ENCODE data around the gene MPG. TPM values are rescaled to one million over a fixed set of nuclear protein-coding genes. Genes with fewer than 3 reads are reported as not detected.
A peak's percentile ranks its signal among the peaks of the same experiment; 100 is the strongest.

MPG gene
- total RNA-seq, 1 experiment from 2014 or later: 60.0 TPM

DNA sequence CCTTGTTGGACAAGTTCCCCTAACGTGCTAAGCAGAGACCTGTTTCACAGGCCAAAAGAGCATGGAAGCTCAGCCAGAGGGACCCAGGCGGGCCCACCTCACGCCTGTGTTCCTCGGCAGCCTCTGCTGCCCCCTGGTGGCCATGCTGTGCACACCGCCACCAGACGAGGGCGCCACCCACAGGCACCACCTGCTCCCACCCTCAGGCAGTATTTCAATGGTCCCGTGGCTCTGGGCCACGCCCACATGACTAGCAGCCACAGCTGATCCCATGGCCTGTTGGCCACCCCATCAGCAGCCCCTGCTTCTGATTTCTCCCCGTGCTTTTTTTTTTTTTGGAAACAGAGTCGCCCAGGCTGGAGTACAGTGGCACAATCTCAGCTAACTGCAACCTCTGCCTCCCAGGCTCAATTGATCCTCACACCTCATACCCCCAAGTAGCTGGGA lies 18.9 kb downstream of the MPG start (continued):
- peak; percentile 75; the same call in 1 of the 2 replicates for TF ChIP-seq TEAD1 (CRISPR knock-in tag; IDR thresholded peaks at IDR 0.05)
- no peak for TF ChIP-seq RORB (CRISPR knock-in tag; IDR thresholded peaks at IDR 0.05)
- TF ChIP-seq FOXJ3 (CRISPR knock-in tag; IDR thresholded peaks at IDR 0.05; ENCODE audit: borderline replicate concordance): no peak
- TF ChIP-seq, protein P1, sequence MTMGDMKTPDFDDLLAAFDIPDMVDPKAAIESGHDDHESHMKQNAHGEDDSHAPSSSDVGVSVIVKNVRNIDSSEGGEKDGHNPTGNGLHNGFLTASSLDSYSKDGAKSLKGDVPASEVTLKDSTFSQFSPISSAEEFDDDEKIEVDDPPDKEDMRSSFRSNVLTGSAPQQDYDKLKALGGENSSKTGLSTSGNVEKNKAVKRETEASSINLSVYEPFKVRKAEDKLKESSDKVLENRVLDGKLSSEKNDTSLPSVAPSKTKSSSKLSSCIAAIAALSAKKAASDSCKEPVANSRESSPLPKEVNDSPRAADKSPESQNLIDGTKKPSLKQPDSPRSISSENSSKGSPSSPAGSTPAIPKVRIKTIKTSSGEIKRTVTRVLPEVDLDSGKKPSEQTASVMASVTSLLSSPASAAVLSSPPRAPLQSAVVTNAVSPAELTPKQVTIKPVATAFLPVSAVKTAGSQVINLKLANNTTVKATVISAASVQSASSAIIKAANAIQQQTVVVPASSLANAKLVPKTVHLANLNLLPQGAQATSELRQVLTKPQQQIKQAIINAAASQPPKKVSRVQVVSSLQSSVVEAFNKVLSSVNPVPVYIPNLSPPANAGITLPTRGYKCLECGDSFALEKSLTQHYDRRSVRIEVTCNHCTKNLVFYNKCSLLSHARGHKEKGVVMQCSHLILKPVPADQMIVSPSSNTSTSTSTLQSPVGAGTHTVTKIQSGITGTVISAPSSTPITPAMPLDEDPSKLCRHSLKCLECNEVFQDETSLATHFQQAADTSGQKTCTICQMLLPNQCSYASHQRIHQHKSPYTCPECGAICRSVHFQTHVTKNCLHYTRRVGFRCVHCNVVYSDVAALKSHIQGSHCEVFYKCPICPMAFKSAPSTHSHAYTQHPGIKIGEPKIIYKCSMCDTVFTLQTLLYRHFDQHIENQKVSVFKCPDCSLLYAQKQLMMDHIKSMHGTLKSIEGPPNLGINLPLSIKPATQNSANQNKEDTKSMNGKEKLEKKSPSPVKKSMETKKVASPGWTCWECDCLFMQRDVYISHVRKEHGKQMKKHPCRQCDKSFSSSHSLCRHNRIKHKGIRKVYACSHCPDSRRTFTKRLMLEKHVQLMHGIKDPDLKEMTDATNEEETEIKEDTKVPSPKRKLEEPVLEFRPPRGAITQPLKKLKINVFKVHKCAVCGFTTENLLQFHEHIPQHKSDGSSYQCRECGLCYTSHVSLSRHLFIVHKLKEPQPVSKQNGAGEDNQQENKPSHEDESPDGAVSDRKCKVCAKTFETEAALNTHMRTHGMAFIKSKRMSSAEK (CRISPR knock-in tag; IDR thresholded peaks at IDR 0.05; ENCODE audit: borderline replicate concordance): no peak
- TF ChIP-seq, protein P2, sequence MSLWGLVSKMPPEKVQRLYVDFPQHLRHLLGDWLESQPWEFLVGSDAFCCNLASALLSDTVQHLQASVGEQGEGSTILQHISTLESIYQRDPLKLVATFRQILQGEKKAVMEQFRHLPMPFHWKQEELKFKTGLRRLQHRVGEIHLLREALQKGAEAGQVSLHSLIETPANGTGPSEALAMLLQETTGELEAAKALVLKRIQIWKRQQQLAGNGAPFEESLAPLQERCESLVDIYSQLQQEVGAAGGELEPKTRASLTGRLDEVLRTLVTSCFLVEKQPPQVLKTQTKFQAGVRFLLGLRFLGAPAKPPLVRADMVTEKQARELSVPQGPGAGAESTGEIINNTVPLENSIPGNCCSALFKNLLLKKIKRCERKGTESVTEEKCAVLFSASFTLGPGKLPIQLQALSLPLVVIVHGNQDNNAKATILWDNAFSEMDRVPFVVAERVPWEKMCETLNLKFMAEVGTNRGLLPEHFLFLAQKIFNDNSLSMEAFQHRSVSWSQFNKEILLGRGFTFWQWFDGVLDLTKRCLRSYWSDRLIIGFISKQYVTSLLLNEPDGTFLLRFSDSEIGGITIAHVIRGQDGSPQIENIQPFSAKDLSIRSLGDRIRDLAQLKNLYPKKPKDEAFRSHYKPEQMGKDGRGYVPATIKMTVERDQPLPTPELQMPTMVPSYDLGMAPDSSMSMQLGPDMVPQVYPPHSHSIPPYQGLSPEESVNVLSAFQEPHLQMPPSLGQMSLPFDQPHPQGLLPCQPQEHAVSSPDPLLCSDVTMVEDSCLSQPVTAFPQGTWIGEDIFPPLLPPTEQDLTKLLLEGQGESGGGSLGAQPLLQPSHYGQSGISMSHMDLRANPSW (CRISPR knock-in tag; conservative IDR thresholded peaks at IDR 0.05; ENCODE audit: low read depth): no peak
- TF ChIP-seq, protein P3, sequence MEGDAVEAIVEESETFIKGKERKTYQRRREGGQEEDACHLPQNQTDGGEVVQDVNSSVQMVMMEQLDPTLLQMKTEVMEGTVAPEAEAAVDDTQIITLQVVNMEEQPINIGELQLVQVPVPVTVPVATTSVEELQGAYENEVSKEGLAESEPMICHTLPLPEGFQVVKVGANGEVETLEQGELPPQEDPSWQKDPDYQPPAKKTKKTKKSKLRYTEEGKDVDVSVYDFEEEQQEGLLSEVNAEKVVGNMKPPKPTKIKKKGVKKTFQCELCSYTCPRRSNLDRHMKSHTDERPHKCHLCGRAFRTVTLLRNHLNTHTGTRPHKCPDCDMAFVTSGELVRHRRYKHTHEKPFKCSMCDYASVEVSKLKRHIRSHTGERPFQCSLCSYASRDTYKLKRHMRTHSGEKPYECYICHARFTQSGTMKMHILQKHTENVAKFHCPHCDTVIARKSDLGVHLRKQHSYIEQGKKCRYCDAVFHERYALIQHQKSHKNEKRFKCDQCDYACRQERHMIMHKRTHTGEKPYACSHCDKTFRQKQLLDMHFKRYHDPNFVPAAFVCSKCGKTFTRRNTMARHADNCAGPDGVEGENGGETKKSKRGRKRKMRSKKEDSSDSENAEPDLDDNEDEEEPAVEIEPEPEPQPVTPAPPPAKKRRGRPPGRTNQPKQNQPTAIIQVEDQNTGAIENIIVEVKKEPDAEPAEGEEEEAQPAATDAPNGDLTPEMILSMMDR (IDR thresholded peaks at IDR 0.05): peak; percentile 100
- TF ChIP-seq CBFB (CRISPR knock-in tag; IDR thresholded peaks at IDR 0.05; ENCODE audit: low read depth): no peak
- no peak for TF ChIP-seq RELA (CRISPR knock-in tag; IDR thresholded peaks at IDR 0.05; ENCODE audit: borderline replicate concordance)
- TF ChIP-seq ZNF232 (CRISPR knock-in tag; IDR thresholded peaks at IDR 0.05): no peak
- TF ChIP-seq ZNF416 (CRISPR knock-in tag; IDR thresholded peaks at IDR 0.05): no peak
- TF ChIP-seq NFYB (CRISPR knock-in tag; conservative IDR thresholded peaks at IDR 0.05; ENCODE audit: low read depth): no peak
- TF ChIP-seq ZNF263 (CRISPR knock-in tag; IDR thresholded peaks at IDR 0.05; ENCODE audit: low read depth): no peak
- no peak for TF ChIP-seq TCF7 (CRISPR knock-in tag; IDR thresholded peaks at IDR 0.05; ENCODE audit: low read depth)
- TF ChIP-seq NFATC4 (CRISPR knock-in tag; IDR thresholded peaks at IDR 0.05): no peak
- TF ChIP-seq, protein P4, sequence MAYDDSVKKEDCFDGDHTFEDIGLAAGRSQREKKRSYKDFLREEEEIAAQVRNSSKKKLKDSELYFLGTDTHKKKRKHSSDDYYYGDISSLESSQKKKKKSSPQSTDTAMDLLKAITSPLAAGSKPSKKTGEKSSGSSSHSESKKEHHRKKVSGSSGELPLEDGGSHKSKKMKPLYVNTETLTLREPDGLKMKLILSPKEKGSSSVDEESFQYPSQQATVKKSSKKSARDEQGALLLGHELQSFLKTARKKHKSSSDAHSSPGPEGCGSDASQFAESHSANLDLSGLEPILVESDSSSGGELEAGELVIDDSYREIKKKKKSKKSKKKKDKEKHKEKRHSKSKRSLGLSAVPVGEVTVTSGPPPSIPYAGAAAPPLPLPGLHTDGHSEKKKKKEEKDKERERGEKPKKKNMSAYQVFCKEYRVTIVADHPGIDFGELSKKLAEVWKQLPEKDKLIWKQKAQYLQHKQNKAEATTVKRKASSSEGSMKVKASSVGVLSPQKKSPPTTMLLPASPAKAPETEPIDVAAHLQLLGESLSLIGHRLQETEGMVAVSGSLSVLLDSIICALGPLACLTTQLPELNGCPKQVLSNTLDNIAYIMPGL (CRISPR knock-in tag; IDR thresholded peaks at IDR 0.05): peak; percentile 73; the same call in 1 of the 2 replicates
- TF ChIP-seq, protein P5, sequence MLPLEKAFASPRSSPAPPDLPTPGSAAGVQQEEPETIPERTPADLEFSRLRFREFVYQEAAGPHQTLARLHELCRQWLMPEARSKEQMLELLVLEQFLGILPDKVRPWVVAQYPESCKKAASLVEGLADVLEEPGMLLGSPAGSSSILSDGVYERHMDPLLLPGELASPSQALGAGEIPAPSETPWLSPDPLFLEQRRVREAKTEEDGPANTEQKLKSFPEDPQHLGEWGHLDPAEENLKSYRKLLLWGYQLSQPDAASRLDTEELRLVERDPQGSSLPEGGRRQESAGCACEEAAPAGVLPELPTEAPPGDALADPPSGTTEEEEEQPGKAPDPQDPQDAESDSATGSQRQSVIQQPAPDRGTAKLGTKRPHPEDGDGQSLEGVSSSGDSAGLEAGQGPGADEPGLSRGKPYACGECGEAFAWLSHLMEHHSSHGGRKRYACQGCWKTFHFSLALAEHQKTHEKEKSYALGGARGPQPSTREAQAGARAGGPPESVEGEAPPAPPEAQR (CRISPR knock-in tag; IDR thresholded peaks at IDR 0.05): no peak
- TF ChIP-seq, protein P6, sequence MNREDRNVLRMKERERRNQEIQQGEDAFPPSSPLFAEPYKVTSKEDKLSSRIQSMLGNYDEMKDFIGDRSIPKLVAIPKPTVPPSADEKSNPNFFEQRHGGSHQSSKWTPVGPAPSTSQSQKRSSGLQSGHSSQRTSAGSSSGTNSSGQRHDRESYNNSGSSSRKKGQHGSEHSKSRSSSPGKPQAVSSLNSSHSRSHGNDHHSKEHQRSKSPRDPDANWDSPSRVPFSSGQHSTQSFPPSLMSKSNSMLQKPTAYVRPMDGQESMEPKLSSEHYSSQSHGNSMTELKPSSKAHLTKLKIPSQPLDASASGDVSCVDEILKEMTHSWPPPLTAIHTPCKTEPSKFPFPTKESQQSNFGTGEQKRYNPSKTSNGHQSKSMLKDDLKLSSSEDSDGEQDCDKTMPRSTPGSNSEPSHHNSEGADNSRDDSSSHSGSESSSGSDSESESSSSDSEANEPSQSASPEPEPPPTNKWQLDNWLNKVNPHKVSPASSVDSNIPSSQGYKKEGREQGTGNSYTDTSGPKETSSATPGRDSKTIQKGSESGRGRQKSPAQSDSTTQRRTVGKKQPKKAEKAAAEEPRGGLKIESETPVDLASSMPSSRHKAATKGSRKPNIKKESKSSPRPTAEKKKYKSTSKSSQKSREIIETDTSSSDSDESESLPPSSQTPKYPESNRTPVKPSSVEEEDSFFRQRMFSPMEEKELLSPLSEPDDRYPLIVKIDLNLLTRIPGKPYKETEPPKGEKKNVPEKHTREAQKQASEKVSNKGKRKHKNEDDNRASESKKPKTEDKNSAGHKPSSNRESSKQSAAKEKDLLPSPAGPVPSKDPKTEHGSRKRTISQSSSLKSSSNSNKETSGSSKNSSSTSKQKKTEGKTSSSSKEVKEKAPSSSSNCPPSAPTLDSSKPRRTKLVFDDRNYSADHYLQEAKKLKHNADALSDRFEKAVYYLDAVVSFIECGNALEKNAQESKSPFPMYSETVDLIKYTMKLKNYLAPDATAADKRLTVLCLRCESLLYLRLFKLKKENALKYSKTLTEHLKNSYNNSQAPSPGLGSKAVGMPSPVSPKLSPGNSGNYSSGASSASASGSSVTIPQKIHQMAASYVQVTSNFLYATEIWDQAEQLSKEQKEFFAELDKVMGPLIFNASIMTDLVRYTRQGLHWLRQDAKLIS (CRISPR knock-in tag; IDR thresholded peaks at IDR 0.05; ENCODE audit: borderline replicate concordance): no peak
- peak; percentile 42; the same call in 1 of the 2 replicates for TF ChIP-seq ETV6 (CRISPR knock-in tag; IDR thresholded peaks at IDR 0.05)
- TF ChIP-seq NR3C1 (CRISPR knock-in tag; conservative IDR thresholded peaks at IDR 0.05; ENCODE audit: low read depth): no peak
- TF ChIP-seq, protein P7, sequence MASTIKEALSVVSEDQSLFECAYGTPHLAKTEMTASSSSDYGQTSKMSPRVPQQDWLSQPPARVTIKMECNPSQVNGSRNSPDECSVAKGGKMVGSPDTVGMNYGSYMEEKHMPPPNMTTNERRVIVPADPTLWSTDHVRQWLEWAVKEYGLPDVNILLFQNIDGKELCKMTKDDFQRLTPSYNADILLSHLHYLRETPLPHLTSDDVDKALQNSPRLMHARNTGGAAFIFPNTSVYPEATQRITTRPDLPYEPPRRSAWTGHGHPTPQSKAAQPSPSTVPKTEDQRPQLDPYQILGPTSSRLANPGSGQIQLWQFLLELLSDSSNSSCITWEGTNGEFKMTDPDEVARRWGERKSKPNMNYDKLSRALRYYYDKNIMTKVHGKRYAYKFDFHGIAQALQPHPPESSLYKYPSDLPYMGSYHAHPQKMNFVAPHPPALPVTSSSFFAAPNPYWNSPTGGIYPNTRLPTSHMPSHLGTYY (CRISPR knock-in tag; IDR thresholded peaks at IDR 0.05): peak; percentile 71; the same call in 1 of the 2 replicates
- TF ChIP-seq SOX15 (CRISPR knock-in tag; IDR thresholded peaks at IDR 0.05): no peak
- no peak for TF ChIP-seq NR2C2 (CRISPR knock-in tag; IDR thresholded peaks at IDR 0.05)

All from WTC11 (cell line).